DOHH2 (cell line): ENCODE data around the gene SERINC5.

Experiments
- CTCF ChIP-seq: fragments of 200-600 bp; sonication (generic); IDR thresholded peaks from one replicate; pipeline ENCODE4 v1.5.1; 2014; ENCODE audit warnings: antibody characterized with exemption, mild to moderate bottlenecking, low read depth, low read length; ENCODE audit not compliant: poor library complexity, severe bottlenecking
- EZH2phosphoT487 ChIP-seq: fragments of 200-600 bp; sonication (generic); IDR thresholded peaks from 2 replicates; pipeline ENCODE4 v1.6.1; 2017; ENCODE audit warnings: borderline replicate concordance, mild to moderate bottlenecking, antibody characterized with exemption, low read length, moderate library complexity, mixed read lengths

- TF ChIP-seq EZH2phosphoT487 (no peak), CTCF (no peak)
These were observed 949 bp downstream of the SERINC5 start for GRCh38 chr5:80254767-80255430.
